HG03457 (cell line): ENCODE measurements around the gene TPPP2.

Experiments
- ATAC-seq: cut with Tn5 transposase; IDR thresholded peaks from one replicate; pipeline ENCODE4 v1.9.1; 2021; ENCODE audit warnings: moderate number of reproducible peaks; ENCODE audit not compliant: unreplicated experiment

TPPP2 gene

DNA sequence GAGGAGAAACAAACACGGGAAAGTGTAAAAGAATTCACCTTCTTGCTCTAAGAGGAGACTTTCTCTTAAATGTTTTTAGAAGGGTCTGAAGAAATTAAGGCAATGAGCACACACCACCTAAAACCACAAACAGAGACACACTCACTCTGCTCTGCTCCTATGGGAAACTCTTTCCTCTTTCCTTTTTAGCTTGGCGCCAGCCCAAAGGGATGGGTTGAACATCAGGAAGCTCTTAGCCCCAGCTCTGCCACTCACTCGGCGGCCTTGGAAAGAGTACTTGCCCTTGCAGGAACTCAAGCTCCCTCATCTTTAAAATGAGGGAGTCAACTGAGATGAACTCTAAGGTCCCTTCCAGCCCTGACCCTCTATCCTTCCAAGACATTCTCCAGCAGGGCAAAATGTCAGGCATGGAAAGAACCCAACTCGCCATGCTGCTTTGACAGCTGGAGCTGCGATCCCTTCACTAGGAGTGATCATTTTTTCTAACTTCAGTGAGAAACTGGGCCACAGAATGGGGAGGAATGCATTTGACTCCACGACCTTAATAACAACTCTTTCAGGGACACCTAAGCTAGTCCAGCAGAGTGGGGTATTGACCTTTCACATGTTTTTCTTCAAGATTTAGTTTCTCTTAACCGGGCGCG is 26.6 kb downstream of the TPPP2 start:
- no peak for ATAC-seq

DNA sequence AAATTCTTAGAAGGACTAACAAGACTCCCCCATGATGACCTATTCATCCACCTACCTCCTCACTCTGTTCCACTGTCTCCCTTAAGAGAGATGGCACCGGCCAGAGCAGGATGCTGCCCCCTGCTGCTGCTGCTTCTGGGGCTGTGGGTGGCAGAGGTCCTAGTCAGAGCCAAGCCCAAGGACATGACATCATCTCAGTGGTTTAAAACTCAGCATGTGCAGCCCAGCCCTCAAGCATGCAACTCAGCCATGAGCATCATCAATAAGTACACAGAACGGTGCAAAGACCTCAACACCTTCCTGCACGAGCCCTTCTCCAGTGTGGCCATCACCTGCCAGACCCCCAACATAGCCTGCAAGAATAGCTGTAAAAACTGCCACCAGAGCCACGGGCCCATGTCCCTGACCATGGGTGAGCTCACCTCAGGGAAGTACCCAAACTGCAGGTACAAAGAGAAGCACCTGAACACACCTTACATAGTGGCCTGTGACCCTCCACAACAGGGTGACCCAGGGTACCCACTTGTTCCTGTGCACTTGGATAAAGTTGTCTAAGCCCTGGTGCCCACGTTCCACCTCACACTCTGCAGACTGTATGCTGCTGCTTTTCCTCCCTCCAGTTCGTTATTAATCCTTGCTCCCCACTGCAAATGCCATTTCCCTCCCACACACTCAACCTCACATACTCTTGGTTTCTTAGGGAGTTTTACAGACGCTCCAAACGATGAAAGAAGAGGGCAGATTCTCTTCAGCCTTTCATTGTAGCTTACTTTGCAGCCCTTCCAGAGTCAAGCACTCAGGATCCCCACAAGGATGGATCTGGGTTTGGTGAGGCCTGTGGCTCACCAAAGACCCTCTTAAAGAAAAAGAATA is 28.0 kb downstream of the TPPP2 start, which contains the start of gene RNASE8:
RNASE8 (plus strand) TSS at position 20 of the 873 bp plus-strand sequence; CDS start at position 91, 71 bp downstream.
- ATAC-seq: no peak

GRCh38 chr14:21058903-21059302 is 28.9 kb downstream of the TPPP2 start:
- no peak for ATAC-seq

DNA sequence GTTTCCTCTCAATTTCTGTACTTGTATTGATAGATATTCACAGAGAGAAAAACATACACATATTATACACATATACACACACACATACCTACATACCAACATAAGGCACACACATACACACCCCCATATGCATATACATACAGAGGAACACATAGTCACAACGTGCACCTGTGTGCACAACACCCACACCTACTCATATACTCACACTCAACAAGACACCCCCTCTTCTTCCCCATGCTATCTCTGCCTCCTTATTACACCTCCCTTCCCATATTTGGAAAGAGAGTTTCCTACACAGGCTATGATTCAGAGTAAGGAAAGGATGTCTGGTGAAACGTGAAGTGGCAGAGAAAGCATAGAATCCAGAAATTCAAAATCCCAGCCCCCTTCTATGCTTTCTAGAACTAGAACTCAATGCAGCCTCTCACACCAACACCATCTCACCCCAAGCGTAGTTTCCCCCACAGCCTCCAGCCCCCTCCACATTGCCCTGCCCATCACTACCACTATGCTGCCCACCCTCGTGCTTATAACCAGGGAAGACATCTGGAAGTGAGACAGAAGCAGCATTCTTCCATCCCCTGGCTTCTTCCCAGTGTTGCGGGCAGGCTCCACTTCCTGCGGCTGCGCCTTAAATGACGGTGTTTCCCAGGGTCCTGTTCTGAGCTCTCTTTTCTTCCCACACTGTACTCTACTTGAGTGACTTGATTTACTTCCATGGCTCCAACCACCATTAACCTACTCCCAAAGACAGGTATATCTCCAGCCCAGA is 30.0 kb downstream of the TPPP2 start:
- ATAC-seq: no peak

- ATAC-seq: no peak
Measured at GRCh38 chr14:21060614-21061346, 30.8 kb downstream of the TPPP2 start.

DNA sequence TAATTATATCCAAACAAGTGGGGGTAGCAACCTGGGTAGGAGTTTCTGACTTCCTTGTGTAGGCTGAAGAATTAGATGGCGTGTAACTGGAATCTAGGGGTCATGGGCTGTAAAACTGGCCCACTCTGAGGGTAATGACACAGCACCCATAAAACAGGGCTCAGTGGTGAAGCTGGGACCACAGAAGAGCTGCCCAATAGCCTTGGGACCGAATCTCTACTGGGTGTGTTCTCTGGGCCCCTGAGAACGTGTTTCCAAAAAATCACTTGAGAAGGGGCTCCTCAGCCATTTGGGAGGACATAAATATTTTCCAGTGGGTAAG is 31.3 kb downstream of the TPPP2 start:
- ATAC-seq: no peak

DNA sequence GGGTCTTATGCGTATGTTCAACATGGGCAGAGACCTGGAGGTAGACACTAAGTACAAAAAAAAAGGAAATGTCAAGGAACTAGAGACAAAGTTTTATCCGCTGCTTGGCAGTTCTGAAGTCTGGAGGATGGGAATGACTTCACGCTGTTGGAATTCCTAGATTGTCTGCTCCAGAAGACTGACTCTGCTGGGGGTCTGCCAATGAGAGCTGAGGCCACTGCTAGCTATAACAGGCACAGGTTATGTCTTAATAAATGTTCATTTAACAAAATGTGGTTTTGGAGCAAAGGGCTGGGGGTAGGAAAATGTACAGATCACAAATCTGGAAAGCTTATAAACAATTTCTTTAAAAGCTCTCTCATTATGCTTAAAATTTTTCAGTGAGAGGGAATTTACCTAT is 33.5 kb downstream of the TPPP2 start:
- no peak for ATAC-seq

- ATAC-seq: no peak
Measured at GRCh38 chr14:21066882-21067502, 37.0 kb downstream of the TPPP2 start.

DNA sequence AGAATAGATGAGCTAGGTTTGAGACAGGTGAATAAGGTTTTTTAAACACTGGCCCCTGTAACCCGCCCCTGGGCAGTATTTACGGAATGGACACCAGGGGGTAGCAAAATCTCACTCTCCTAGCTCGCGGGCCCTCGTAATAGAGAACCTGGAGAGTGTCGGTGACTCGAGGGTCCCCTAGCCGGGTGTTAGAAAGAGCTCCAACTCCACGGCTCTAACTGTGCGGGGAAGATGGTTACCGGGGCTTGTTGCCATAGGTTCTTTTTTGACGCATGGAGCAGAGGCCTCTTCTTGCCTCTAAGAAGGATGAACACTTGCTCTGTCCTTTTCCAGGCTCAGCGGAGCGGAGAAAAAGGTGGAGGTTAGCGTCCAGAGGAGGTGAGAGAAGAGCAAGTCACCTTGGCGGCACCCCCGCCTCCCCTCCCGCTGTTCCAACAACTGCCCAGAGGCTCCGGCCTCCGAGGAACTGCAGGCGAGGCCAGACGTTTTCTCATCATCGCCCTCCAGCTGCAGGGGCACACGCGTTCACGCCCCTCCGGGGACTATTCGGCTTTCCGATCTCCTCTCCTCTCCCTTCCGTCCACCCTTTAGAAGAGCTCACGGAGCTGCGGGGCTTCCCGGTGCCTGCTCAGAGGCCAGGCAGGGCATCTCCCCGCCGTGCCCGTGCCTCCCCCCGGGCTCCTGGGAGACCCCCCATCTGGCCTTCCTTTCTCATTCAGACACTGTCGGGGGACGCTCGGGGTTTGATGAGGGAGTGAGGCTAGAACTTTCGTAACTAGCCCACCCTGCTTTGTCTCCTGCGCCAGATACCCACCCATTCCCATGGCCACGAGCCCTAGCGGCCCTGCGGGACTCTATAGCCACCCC is 38.7 kb downstream of the TPPP2 start:
- no peak for ATAC-seq

GRCh38 chr14:21069388-21070082 is 39.5 kb downstream of the TPPP2 start:
- ATAC-seq: no peak

- no peak for ATAC-seq
Measured at GRCh38 chr14:21070083-21070609, 40.1 kb downstream of the TPPP2 start, which contains the start of gene ARHGEF40. TSS of gene ARHGEF40 (plus strand) at chr14:21070304. CDS start at chr14:21070397, 93 bp downstream.

DNA sequence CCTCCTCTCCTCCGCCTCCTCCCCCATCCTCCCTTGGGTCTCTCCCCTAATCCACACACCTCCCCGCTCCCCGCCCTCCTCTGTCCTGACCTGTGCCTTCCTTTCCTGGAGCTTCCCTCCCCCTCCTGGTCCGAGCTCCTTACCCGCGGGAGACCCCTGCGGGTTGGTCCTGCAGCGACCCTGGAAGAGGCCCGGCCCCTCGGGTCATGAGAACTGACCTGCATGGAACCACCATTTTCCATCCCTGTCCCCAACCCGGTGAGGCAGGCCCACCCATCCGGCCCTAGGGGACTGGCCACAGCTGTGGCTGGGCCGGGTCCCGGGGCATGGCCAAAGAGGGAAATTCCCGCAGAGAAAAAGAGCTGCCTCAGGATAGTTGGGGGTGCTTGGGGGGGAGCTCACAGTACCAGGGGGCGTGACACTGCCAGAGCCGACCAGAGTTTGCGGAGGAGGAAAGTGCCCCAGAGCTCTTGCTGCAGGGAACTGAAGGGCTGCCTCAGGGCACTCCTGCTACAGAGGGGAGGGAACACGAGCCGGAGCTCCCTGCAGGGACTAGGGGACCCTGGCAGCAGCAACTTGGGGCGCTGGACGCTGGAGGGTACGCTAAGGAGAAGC is 40.7 kb downstream of the TPPP2 start:
- no peak for ATAC-seq

- no peak for ATAC-seq
Measured at GRCh38 chr14:21071225-21072030, 41.4 kb downstream of the TPPP2 start.

GRCh38 chr14:21072031-21072473 is 42.0 kb downstream of the TPPP2 start:
- no peak for ATAC-seq

GRCh38 chr14:21072781-21073339 is 42.8 kb downstream of the TPPP2 start:
- ATAC-seq: no peak

GRCh38 chr14:21073921-21074320 is 43.9 kb downstream of the TPPP2 start:
- ATAC-seq: no peak
